Activated naive CD8-positive, alpha-beta T cell treated with anti-CD3 and anti-CD28 coated beads, Interleukin-2, amount 10 ng/mL, durations not matched to agents 7 days and 5 days (primary cell): Measurements from ENCODE around the gene DHX38. TPM values are rescaled to one million over a fixed set of nuclear protein-coding genes. Genes with fewer than 3 reads are reported as not detected.
"Not testable (repeated sequence)": the region's sequence is repeated elsewhere in the genome, so short reads cannot be mapped to it uniquely, and the experiment has no call there.

Experiments
- ATAC-seq: fragments of 150-1000 bp; cut with Tn5 transposase; one replicate; pipeline ENCODE4 v1.10.0; 2021; ENCODE audit warnings: low read depth, moderate library complexity
- POLR2A ChIA-PET: fragments of 350-600 bp; sonication (Branson Sonifier 250); formaldehyde crosslinking; loops from one replicate; lab custom pipeline; 2021; ENCODE audit warnings: antibody characterized with exemption; lab: Charles Lee
- DNase-seq: peaks from one replicate; pipeline ENCODE4 v3.0.0; 2021
- H3K27ac Mint-ChIP-seq: one replicate; pipeline ENCODE4 v1.8.0; 2022; ENCODE audit warnings: mild to moderate bottlenecking, mixed read lengths
- H3K27me3 Mint-ChIP-seq: one replicate; pipeline ENCODE4 v1.8.0; 2022; ENCODE audit warnings: mild to moderate bottlenecking, moderate library complexity, mixed read lengths
- H3K36me3 Mint-ChIP-seq: one replicate; pipeline ENCODE4 v1.8.0; 2021; ENCODE audit warnings: mild to moderate bottlenecking, mixed read lengths
- H3K4me1 Mint-ChIP-seq: one replicate; pipeline ENCODE4 v1.8.0; 2021; ENCODE audit warnings: mixed read lengths
- H3K4me3 Mint-ChIP-seq: one replicate; pipeline ENCODE4 v1.8.0; 2022; ENCODE audit warnings: mild to moderate bottlenecking, moderate library complexity, mixed read lengths
- H3K9me3 Mint-ChIP-seq: one replicate; pipeline ENCODE4 v1.8.0; 2021; ENCODE audit warnings: mixed read lengths
- total RNA-seq, 2 experiments: library from RNA; stranded (reverse); gene quantifications; one replicate each; pipeline ENCODE4 v1.2.3, GENCODE V29; 2021

The DHX38 gene
- total RNA-seq, 2 experiments from 2014 or later: 86.9 to 95.5 TPM

DNA sequence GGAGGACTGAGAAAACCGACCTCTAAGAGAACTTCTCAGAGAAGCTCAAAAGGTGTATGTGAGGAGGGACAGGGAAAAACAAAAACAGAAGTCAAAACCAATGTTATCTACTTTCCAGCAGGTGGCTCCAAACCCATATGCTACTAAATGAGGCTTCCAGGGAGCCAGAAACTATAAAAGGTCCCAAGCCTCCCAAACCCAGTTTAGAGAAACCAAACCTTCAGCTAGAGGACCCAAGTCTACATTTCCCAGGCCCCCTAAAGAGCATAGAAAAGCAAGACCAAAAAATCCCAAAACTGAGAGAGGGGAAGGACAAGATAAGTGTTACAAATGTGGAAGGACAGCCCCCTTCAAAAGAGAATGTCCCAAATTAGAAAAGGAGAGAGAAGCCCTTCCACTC is 26.9 kb upstream of the DHX38 start:
- H3K4me3 Mint-ChIP-seq: no peak overlapping the region
- no peaks in the 10 kb centered on the region for H3K36me3 Mint-ChIP-seq
- no peak for ATAC-seq
- no peak for DNase-seq
- no peaks in the 10 kb centered on the region for H3K9me3 Mint-ChIP-seq
- no peaks in the 10 kb centered on the region for H3K4me1 Mint-ChIP-seq
- POLR2A ChIA-PET: no interaction called here
- no peak overlapping the region for H3K27ac Mint-ChIP-seq
- no peaks in the 10 kb centered on the region for H3K27me3 Mint-ChIP-seq

DNA sequence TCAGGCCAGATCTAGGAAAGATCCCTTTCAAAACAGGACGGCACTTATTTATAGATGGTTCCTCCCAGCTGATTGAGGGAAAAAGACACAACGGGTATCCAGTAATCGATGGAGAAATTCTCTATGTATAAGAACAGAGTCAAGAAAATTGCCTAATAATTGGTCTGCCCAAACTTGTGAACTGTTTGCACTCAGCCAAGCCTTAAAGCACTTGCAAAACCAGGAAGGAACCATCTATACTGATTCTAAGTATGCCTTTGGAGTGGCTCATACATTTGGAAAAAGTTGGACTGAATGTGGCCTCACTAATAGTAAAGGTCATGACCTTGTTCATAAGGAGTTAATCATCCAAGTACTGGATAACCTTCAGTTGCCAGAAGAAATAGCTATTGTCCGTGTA is 24.7 kb upstream of the DHX38 start:
- no peaks in the 10 kb centered on the region for H3K27me3 Mint-ChIP-seq
- H3K27ac Mint-ChIP-seq: no peak overlapping the region
- DNase-seq: no peak
- no peak overlapping the region for H3K4me3 Mint-ChIP-seq
- H3K9me3 Mint-ChIP-seq: no peaks in the 10 kb centered on the region
- POLR2A ChIA-PET: no interaction called here
- H3K36me3 Mint-ChIP-seq: no peaks in the 10 kb centered on the region
- ATAC-seq: no peak
- H3K4me1 Mint-ChIP-seq: no peaks in the 10 kb centered on the region

DNA sequence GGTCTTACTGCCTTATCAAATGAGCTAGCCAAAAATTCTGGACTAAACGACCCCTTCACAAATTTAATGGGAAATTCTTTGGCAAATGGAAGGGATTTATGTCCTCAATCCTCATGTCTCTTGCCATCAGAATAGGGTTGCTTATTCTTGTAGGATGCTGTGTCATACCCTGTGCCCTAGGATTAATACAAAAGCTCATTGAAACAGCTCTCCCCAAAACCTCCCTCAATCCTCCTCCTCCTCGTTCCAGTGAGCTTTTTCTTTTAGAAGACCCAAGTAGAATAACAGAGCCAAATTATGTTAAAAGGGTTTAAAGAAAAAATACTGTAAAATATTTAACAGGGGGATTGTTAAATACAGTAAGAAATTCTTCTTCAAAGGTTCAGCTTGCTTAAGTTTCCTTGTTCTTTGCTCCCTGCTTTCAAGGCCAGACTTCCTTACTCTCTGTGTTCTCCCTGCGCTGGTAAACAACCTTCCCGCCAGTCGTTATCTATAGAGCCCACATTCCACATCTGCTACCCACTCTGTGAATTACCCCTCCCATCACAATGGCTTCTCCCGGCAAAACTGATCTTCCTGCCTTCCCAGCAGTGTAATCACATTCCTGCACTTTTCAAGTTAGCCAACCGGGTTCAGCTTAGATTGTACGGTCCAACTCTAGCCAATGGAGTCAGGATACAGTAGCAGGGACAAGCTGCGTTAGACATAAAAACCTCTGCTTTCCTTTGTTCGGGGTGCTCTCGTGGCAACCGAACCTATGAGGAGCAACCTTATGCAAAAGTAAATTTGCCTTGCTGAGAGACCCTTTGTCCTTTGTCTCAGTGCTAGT is 20.9 kb upstream of the DHX38 start:
- H3K9me3 Mint-ChIP-seq: no peaks in the 10 kb centered on the region
- ATAC-seq: no peak
- no peak for DNase-seq
- H3K4me1 Mint-ChIP-seq: no peaks in the 10 kb centered on the region
- no peaks in the 10 kb centered on the region for H3K27me3 Mint-ChIP-seq
- POLR2A ChIA-PET: no interaction called here
- H3K36me3 Mint-ChIP-seq: no peaks in the 10 kb centered on the region
- H3K4me3 Mint-ChIP-seq: no peak overlapping the region
- H3K27ac Mint-ChIP-seq: no peak overlapping the region

DNA sequence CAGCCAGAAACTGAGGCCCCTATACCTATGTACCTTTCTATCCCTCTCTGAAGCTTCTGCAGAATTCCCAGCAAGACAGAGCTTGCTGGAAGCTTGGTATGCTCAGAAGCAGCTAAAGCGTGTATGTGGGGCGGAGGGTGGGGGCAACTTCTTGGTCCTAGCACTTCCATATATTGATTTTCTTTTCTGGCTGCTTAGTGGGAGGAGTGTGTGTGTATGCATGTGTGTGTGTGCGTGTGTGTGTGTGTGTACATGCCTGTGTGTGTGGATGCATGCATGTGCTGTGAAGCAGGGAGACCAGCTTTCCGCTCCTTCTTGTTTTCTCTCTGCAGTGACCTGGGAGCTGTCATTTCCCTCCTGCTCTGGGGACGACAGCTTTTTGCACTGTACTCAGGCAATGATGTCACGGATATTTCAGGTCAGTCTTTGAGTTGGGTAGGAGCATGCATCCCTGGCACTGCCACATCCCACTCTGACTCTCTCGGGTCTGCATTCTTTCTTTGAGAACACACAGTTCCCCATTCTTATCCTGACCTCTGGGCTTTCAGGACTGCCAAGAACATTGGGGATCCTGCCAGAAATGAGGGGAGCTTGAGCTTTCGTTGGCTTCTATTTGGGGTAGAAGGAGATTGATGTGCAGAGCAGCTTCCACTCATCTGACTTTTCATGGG is 20.0 kb upstream of the DHX38 start:
- Mint-ChIP-seq H3K27ac (no peak overlapping the region), H3K4me3 (no peak overlapping the region), H3K27me3 (no peaks in the 10 kb centered on the region), H3K9me3 (no peaks in the 10 kb centered on the region), H3K36me3 (no peaks in the 10 kb centered on the region), H3K4me1 (no peaks in the 10 kb centered on the region)
- ATAC-seq (no peak), DNase-seq (no peak)
- POLR2A ChIA-PET: no interaction called here

DNA sequence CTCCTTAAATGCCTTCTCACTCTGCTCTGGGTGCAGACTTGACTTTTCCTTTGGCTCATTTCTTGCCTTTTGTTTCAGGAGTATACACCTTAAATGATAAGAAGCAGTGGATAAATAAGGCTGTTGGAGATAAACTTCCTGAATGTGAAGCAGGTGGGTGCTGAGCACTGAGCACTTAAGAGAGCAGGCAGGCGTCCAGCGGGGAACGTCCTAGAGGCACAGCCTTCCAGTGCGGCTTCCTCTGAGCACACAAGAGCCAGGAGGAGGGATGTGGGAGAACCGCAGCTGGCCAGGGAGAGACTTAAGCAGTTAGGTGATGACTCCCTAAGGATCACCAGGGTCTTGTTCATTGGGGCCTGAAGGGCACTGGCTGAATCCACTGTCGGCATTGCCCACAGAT is 18.6 kb upstream of the DHX38 start:
- H3K27me3 Mint-ChIP-seq, H3K27ac Mint-ChIP-seq, POLR2A ChIA-PET: not testable (repeated sequence)

DNA sequence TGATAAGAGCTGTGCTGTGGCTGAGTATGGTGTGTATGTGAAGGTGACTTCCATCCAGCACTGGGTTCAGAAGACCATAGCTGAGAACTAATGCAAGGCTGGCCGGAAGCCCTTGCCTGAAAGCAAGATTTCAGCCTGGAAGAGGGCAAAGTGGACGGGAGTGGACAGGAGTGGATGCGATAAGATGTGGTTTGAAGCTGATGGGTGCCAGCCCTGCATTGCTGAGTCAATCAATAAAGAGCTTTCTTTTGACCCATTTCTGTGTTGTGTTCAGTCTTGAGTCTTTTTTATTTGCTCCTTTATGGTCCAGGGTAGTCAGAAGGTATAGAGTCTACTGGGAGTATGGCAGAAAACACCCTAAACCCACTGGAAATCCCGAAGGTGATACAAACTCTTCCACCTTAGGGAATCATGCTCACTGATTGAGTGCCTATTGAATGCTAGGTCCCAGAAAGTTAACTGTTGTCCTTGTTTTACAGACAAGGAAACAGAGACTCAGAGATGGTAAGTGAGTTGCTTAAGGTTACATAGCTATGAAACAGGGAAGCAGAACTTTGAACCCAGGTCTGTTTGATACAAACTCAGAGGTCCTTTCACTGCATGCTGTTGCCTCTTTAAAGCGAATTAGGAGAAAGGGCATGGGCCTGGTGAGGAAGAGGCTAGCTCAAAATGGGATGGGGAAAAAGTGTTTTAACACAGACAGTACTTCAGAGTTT is 16.5 kb upstream of the DHX38 start:
- not testable (repeated sequence) for ATAC-seq

More for the DNA sequence above, 18.6 kb upstream of the DHX38 start:
- H3K9me3 Mint-ChIP-seq, H3K4me1 Mint-ChIP-seq, ATAC-seq, H3K4me3 Mint-ChIP-seq, DNase-seq, H3K36me3 Mint-ChIP-seq: not testable (repeated sequence)

DNA sequence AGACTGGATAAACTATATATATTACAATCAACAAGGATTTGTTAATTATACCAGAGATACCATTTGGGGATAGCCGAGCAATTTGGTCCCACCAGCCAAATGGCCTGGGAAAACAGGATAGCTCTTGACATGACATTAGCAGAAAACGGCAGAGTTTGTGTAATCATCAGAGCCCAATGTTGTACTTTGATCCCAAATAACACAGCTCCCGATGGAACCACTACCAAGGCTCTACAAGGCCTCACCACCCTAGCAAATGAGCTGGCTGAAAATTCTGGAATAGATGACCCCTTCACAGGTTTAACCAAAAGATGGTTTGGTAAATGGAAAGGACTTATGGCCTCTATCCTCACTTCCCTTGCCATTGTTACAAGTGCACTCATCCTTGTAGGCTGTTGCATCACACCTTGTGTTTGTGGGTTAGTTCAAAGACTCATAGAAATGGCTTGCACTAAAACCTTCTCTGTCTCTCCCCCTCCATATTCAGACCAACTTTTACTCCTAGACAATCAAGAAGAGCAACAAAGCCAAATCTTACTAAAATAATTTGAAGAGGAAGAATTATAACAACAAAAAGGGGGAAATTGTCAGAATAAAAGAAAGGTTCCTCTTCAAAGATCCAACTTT is 9.8 kb upstream of the DHX38 start:
- POLR2A ChIA-PET: interaction anchor here (0.7 kb wide), 1 partner anchor 176 kb away, joined by 3 read pairs; no protein-coding TSS in a partner anchor
- ATAC-seq (no peak), DNase-seq (no peak)
- Mint-ChIP-seq H3K4me3 (no peak overlapping the region), H3K27me3 (no peaks in the 10 kb centered on the region), H3K4me1 (no peaks in the 10 kb centered on the region), H3K36me3 (peaks cover 28% of the 10 kb centered on the region), H3K9me3 (peaks cover 2% of the 10 kb centered on the region), H3K27ac (no peak overlapping the region)

More for the DNA sequence above, 16.5 kb upstream of the DHX38 start:
- H3K4me1 Mint-ChIP-seq, H3K4me3 Mint-ChIP-seq, H3K36me3 Mint-ChIP-seq, POLR2A ChIA-PET, H3K9me3 Mint-ChIP-seq, H3K27me3 Mint-ChIP-seq, DNase-seq, H3K27ac Mint-ChIP-seq: not testable (repeated sequence)

DNA sequence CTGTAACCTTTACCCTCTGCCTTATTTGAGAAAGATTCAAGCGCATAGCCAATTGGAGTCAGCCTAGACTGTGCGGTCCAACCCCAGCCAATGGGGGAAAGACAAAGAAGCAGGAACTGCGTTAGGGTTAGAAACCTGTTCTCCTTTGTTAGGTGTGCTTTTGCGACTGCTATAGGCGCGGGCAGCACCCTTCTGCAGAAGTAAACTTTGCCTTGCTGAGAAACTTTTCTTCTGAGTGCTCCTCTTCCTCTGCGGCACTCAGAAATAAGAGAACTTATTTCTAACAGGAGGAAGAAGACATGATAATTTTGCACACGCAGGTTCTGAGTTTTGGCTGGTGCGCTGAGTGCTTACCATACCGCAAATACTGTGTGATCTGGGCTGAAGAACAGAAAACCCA is 9.2 kb upstream of the DHX38 start:
- Mint-ChIP-seq H3K27ac (no peak overlapping the region), H3K4me3 (no peak overlapping the region), H3K9me3 (peaks cover 2% of the 10 kb centered on the region), H3K4me1 (no peaks in the 10 kb centered on the region), H3K36me3 (peaks cover 32% of the 10 kb centered on the region), H3K27me3 (no peaks in the 10 kb centered on the region)
- POLR2A ChIA-PET: no interaction called here
- DNase-seq (no peak), ATAC-seq (no peak)

DNA sequence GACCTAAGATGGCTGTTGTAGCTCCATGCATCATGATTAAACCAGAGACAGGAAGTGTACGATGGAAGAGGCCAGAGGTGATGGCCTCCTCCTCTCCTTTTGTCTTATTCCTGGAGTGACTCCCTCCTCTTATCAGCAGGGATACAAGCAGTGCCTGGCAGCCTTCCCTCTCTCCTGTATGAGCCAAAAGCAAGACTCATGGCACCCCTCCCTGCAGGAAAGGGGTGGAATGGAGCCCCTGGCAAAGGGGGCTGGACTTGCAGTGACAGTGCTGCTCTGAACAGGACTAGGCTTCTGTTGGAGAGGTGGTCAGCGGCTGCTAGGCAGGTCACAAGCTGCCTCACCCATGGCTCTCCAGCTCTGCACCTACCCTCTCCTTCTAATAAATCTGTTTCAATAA is 8.6 kb upstream of the DHX38 start:
- Mint-ChIP-seq H3K27me3 (no peaks in the 10 kb centered on the region), H3K27ac (no peak overlapping the region), H3K4me1 (no peaks in the 10 kb centered on the region), H3K9me3 (peaks cover 2% of the 10 kb centered on the region), H3K36me3 (peaks cover 33% of the 10 kb centered on the region), H3K4me3 (no peak overlapping the region)
- no peak for ATAC-seq
- DNase-seq: no peak
- POLR2A ChIA-PET: no interaction called here

DNA sequence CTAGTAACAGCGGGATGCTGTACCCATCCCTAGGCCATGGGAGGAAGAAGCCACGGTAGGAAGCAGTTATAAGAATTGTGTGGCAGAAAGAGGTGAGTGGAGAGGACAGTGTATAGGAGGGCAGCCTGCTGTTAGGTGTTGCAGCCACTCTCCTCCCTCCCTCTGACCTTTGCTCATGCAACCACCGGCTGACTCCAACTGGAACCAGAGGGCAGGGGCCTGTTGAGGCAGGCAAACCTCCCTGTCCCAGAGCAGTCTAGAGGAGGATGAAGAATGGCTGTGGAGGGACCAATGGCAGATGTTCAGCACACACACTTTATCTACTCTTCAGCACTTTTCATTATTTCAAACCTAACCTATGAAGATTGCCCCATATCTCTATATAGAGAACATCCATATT is 2.4 kb upstream of the DHX38 start:
- ATAC-seq (no peak), DNase-seq (no peak)
- H3K9me3 Mint-ChIP-seq: no peaks in the 10 kb centered on the region
- POLR2A ChIA-PET: no interaction called here
- H3K27me3 Mint-ChIP-seq: no peaks in the 10 kb centered on the region
- peaks cover 30% of the 10 kb centered on the region for H3K4me1 Mint-ChIP-seq
- no peak overlapping the region for H3K27ac Mint-ChIP-seq
- H3K4me3 Mint-ChIP-seq: peak overlapping the region; percentile 26
- peaks cover 18% of the 10 kb centered on the region for H3K36me3 Mint-ChIP-seq

DNA sequence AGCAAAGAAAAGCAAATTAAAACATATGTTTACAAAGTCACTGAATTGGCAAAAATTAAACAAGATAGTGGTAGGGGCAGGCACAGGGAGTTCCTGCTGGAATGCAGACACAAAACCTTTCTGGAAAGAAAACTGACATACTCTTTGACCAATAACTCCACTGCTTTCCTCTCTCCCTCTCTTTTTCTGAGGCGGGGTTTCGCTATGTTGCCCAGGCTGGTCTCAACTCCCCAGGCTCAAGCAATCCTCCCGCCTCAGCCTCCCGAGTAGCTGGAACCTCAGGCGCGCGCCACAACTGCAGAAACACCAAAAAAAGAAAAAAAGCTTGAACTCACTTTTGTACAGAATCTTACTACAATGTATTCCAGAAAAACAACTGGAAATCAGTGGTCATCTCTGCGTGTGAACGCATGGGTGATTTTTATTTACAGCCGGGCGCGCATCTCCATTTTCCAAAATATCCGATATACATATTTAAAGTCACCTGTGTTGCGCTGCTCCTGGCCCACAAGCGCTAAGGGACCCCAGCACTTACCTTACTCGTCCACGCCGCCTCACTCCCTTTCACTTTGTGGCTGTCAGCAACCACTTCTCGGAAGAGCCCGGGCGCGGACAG is 707 bp upstream of the DHX38 start:
- peaks cover 22% of the 10 kb centered on the region for H3K36me3 Mint-ChIP-seq
- H3K27ac Mint-ChIP-seq: peak overlapping the region; percentile 96
- H3K27me3 Mint-ChIP-seq: no peaks in the 10 kb centered on the region
- DNase-seq (no peak), ATAC-seq (peak; percentile 25)
- H3K4me3 Mint-ChIP-seq: peak overlapping the region; percentile 98
- no peaks in the 10 kb centered on the region for H3K9me3 Mint-ChIP-seq
- peaks cover 30% of the 10 kb centered on the region for H3K4me1 Mint-ChIP-seq
- POLR2A ChIA-PET: interaction anchor here (0.7 to 2.1 kb wide), 6 partner anchors 10 to 528 kb away, joined by 3 to 8 read pairs (median 6); partner anchors contain the start of gene ATXN1L

DNA sequence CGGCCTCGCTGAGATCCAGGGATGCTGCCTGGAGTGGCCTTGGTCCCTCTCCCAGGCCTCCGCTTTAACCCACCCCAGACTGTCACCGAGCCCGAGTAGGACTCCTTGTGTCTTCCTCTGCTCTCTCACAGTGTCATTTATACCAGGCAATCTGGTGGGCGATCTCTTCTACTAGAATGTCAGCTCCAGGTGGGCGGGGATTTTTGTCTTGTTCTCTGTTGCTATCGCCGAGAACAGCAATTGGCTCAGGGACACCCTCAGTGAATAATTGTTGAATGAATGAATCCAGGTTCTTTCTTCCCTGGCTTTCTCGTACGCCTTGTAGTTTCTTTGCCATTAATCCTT is 591 bp downstream of the DHX38 start:
- POLR2A ChIA-PET: interaction anchor here (0.6 to 2.1 kb wide), 3 partner anchors 109 to 693 kb away, joined by 4 to 8 read pairs (median 7); no protein-coding TSS in a partner anchor

DNA sequence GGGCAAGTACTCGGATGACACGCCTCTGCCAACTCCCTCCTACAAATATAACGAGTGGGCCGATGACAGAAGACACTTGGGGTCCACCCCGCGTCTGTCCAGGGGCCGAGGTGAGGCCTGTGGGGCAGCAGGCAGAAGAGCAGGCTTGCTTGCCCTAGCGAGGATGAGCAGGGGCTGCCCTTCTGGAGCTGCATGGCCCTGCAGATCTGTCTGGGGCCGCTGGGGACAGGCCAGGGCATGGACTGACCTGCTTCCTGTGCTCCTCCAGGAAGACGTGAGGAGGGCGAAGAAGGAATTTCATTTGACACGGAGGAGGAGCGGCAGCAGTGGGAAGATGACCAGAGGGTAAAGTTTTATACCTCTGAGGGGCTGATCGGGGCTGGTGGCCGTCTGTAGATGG is 5.3 kb downstream of the DHX38 start:
- POLR2A ChIA-PET: no interaction called here
- peaks cover 14% of the 10 kb centered on the region for H3K36me3 Mint-ChIP-seq
- H3K4me1 Mint-ChIP-seq: peaks cover 10% of the 10 kb centered on the region
- ATAC-seq: no peak
- no peaks in the 10 kb centered on the region for H3K9me3 Mint-ChIP-seq
- H3K27ac Mint-ChIP-seq: no peak overlapping the region
- H3K27me3 Mint-ChIP-seq: no peaks in the 10 kb centered on the region
- no peak for DNase-seq
- no peak overlapping the region for H3K4me3 Mint-ChIP-seq

More for the DNA sequence above, 591 bp downstream of the DHX38 start:
- no peak for ATAC-seq
- Mint-ChIP-seq H3K4me3 (peak overlapping the region; percentile 98), H3K36me3 (peaks cover 13% of the 10 kb centered on the region), H3K27ac (peak overlapping the region; percentile 96), H3K4me1 (peaks cover 30% of the 10 kb centered on the region), H3K27me3 (no peaks in the 10 kb centered on the region), H3K9me3 (no peaks in the 10 kb centered on the region)
- no peak for DNase-seq
